ENCODE results near the gene OCLN.
A peak's percentile ranks its signal among the peaks of the same experiment; 100 is the strongest.
"Not testable (repeated sequence)": the region's sequence is repeated elsewhere in the genome, so short reads cannot be mapped to it uniquely, and the experiment has no call there.

OCLN gene

GRCh38 chr5:69528035-69528434 lies 35.4 kb downstream of the OCLN start:
- DNase-seq (ENCODE audit: low spot score), result no peak

GRCh38 chr5:69528609-69529008 lies 36.0 kb downstream of the OCLN start:
- no peak for DNase-seq (ENCODE audit: low spot score)

- DNase-seq (ENCODE audit: low spot score), result no peak
Observed at GRCh38 chr5:69530561-69531405, 38.2 kb downstream of the OCLN start.

GRCh38 chr5:69531406-69531801 lies 38.8 kb downstream of the OCLN start:
- DNase-seq (ENCODE audit: low spot score), result no peak

- DNase-seq (ENCODE audit: low spot score), result not testable (repeated sequence)
Observed at GRCh38 chr5:69537911-69538310, 45.3 kb downstream of the OCLN start.

- not testable (repeated sequence) for DNase-seq (ENCODE audit: low spot score)
Observed at GRCh38 chr5:69538735-69539134, 46.1 kb downstream of the OCLN start.

GRCh38 chr5:69541347-69541746 lies 48.8 kb downstream of the OCLN start:
- DNase-seq (ENCODE audit: low spot score), result not testable (repeated sequence)

GRCh38 chr5:69542838-69543618 lies 50.4 kb downstream of the OCLN start:
- DNase-seq (ENCODE audit: low spot score), result not testable (repeated sequence)

GRCh38 chr5:69544602-69545001 lies 52.0 kb downstream of the OCLN start:
- not testable (repeated sequence) for DNase-seq (ENCODE audit: low spot score)

- peak; percentile 70 for DNase-seq (ENCODE audit: low spot score)
Observed at GRCh38 chr5:69559908-69560330, 67.3 kb downstream of the OCLN start, which contains the start of gene GTF2H2C. TSS of gene GTF2H2C (plus strand) at chr5:69560191. CDS start at chr5:69565133, 4,942 bp downstream.

GRCh38 chr5:69560587-69561431 lies 68.2 kb downstream of the OCLN start:
- peak; percentile 9 for DNase-seq (ENCODE audit: low spot score)

GRCh38 chr5:69566172-69566571 lies 73.6 kb downstream of the OCLN start:
- DNase-seq (ENCODE audit: low spot score), result not testable (repeated sequence)

- DNase-seq (ENCODE audit: low spot score), result not testable (repeated sequence)
Observed at GRCh38 chr5:69568072-69568471, 75.5 kb downstream of the OCLN start.

- DNase-seq (ENCODE audit: low spot score), result not testable (repeated sequence)
Observed at GRCh38 chr5:69583356-69583755, 90.8 kb downstream of the OCLN start.

- not testable (repeated sequence) for DNase-seq (ENCODE audit: low spot score)
Observed at GRCh38 chr5:69596114-69596840, 103.7 kb downstream of the OCLN start.

GRCh38 chr5:69601947-69602346 lies 109.4 kb downstream of the OCLN start:
- DNase-seq (ENCODE audit: low spot score), result not testable (repeated sequence)

GRCh38 chr5:69606839-69607238 lies 114.2 kb downstream of the OCLN start:
- DNase-seq (ENCODE audit: low spot score), result not testable (repeated sequence)

All from SW480 (cell line).